ENCODE results near the gene SLC5A2.

Gene SLC5A2

DNA sequence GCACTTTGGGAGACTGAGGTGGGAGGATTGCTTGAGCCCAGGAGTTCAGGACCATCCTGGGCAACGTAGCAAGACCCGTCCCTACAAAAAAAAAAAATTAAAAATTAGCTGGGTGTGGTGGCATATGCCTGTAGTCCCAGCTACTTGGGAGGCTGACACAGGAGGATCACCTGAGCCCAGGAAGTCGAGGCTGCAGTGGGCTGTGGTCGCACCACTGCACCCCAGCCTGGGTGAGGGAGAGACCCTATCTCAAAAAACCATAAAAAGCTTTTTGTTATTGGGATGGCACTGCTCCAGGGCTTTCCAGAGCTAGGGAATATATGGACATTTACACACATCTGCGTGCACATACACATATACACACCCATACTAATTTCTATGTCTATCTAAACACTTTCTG, 31.7 kb upstream of the SLC5A2 start:
- no peak for ATAC-seq
- no peak for TF ChIP-seq GLIS3 (CRISPR knock-in tag; IDR thresholded peaks at IDR 0.05)
- no peak for TF ChIP-seq RARB (CRISPR knock-in tag; IDR thresholded peaks at IDR 0.05)
- no peak for TF ChIP-seq CSDC2 (CRISPR knock-in tag; IDR thresholded peaks at IDR 0.05)
- no peak for TF ChIP-seq PPARA (CRISPR knock-in tag; IDR thresholded peaks at IDR 0.05; ENCODE audit: borderline replicate concordance)
- no peak for TF ChIP-seq TCF4 (CRISPR knock-in tag; IDR thresholded peaks at IDR 0.05; ENCODE audit: borderline replicate concordance)
- TF ChIP-seq OSR1 (CRISPR knock-in tag; IDR thresholded peaks at IDR 0.05): no peak
- no peak for TF ChIP-seq ZFP3 (CRISPR knock-in tag; IDR thresholded peaks at IDR 0.05)
- TF ChIP-seq ZNF70 (CRISPR knock-in tag; IDR thresholded peaks at IDR 0.05): no peak
- TF ChIP-seq ESRRG (CRISPR knock-in tag; IDR thresholded peaks at IDR 0.05): no peak

DNA sequence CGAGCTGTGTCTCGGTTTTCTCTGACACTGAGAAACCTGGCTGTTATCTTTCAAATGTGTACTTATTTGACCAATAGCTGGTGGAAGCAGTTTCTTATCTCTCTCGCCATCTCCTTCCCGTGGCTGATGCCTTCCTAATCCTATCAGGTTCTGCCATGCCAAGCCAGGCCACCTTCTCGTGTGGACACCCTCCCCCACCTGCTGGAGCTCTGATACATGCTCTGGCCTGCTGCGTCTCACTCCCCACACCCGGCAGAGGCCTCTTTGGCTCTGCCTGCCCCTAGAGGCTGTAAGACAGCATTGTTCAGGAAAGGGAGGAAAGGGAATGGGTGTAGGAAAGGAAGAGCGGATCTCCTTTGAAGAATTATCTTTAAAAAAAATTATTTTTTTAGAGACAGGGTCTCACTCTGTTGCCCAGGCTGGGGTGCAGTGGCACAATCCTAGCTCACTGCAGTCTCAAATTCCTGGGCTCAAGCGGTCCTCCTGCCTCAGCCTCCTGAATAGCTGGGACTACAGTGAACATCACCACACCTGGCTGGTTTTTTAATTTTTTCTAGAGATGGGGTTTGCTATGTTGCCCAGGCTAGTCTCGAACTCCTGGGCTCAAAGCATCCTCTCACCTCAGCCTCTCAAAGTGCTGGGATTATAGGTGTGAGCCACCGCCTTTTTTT, 31.1 kb upstream of the SLC5A2 start:
- TF ChIP-seq GLIS3 (CRISPR knock-in tag; IDR thresholded peaks at IDR 0.05) (no peak), CSDC2 (CRISPR knock-in tag; IDR thresholded peaks at IDR 0.05) (no peak), ZNF70 (CRISPR knock-in tag; IDR thresholded peaks at IDR 0.05) (no peak), BACH2 (CRISPR knock-in tag; IDR thresholded peaks at IDR 0.05; ENCODE audit: borderline replicate concordance) (no peak), TOX (CRISPR knock-in tag; IDR thresholded peaks at IDR 0.05; ENCODE audit: borderline replicate concordance) (no peak), ISL1 (CRISPR knock-in tag; IDR thresholded peaks at IDR 0.05) (no peak)
- ATAC-seq: peak; percentile 95

DNA sequence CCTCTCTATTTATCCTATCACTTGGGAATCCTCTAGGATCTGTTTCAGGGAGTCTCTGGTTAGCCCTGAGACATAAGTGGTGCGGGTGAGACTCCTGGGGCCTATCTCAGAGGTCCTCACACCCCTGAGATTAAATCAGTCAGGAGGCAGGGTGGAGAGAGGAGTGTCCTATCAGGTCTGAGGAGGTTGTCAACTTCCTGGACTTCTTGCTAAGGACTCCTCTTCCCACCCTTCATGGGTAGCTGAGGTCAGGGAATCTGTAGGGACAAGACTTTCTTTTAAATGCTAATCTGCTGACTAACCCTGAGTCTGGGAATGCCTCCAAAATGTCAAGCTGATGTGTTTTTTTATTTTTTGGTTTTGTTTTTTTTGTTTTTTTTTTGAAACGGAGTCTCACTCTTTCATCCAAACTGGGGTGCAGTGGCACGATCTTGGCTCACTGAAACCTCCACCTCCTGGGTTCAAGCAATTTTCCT, 30.3 kb upstream of the SLC5A2 start:
- ATAC-seq: peak; percentile 78
- TF ChIP-seq ZFP30 (CRISPR knock-in tag; IDR thresholded peaks at IDR 0.05) (no peak), GLIS3 (CRISPR knock-in tag; IDR thresholded peaks at IDR 0.05) (no peak), BACH2 (CRISPR knock-in tag; IDR thresholded peaks at IDR 0.05; ENCODE audit: borderline replicate concordance) (no peak), ZFP3 (CRISPR knock-in tag; IDR thresholded peaks at IDR 0.05) (no peak), TOX (CRISPR knock-in tag; IDR thresholded peaks at IDR 0.05; ENCODE audit: borderline replicate concordance) (no peak), ZNF565 (CRISPR knock-in tag; conservative IDR thresholded peaks at IDR 0.05; ENCODE audit: low read depth) (no peak), OSR1 (CRISPR knock-in tag; IDR thresholded peaks at IDR 0.05) (no peak), ZNF70 (CRISPR knock-in tag; IDR thresholded peaks at IDR 0.05) (no peak), CSDC2 (CRISPR knock-in tag; IDR thresholded peaks at IDR 0.05) (no peak), PPARA (CRISPR knock-in tag; IDR thresholded peaks at IDR 0.05; ENCODE audit: borderline replicate concordance) (no peak), ARNTL (CRISPR knock-in tag; IDR thresholded peaks at IDR 0.05; ENCODE audit: borderline replicate concordance, low read depth) (no peak)
- TF ChIP-seq, protein P1, sequence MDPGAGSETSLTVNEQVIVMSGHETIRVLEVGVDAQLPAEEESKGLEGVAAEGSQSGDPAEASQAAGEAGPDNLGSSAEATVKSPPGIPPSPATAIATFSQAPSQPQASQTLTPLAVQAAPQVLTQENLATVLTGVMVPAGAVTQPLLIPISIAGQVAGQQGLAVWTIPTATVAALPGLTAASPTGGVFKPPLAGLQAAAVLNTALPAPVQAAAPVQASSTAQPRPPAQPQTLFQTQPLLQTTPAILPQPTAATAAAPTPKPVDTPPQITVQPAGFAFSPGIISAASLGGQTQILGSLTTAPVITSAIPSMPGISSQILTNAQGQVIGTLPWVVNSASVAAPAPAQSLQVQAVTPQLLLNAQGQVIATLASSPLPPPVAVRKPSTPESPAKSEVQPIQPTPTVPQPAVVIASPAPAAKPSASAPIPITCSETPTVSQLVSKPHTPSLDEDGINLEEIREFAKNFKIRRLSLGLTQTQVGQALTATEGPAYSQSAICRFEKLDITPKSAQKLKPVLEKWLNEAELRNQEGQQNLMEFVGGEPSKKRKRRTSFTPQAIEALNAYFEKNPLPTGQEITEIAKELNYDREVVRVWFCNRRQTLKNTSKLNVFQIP (CRISPR knock-in tag; IDR thresholded peaks at IDR 0.05; ENCODE audit: borderline replicate concordance, low read depth): no peak

DNA sequence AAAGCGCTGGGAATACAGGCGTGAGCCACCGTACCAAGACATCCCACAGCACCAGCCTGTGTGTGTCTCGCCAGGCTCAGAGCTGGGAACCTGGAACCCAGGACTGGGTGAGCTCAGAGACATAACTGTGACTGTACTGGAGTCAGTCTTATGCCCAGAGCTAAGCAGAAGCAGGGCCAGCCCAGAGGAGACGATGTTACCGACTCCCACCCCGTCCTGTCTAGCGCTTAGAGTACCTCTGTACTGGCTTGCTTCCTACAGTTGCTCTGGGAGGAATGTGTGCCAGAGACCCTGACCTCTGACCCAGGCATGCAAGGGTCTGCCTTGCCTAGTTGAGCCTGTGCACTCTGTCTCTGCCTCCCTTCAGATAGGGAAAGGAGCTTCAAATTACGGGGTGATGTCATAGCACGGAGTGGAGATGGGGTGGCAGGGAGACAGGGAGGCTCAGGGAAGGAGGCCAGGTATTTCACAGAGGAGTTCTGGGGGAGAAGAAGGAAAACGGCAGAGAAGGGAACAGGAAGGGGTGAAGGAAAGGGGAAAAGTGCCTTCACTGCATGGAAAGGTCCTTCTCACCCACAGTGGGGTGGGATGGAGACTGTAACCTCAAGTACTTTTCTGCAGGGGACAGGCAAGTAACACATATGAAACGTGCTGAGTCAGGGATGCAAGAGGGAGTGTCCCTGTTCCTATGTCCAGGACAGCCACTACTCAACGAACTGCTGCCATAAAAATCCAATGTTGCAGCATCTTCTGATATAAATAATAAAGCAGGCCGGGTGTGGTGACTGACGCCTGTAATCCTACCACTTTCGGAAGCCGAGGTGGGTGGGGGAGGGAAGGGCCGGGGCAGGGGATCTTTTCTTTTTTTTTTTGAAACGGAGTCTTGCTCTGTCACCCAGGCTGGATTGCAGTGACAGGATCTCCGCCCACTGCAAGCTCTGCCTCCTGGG, 29.4 kb upstream of the SLC5A2 start:
- peak; percentile 7 for ATAC-seq
- TF ChIP-seq ARNTL (CRISPR knock-in tag; IDR thresholded peaks at IDR 0.05; ENCODE audit: borderline replicate concordance, low read depth) (no peak), ZNF565 (CRISPR knock-in tag; conservative IDR thresholded peaks at IDR 0.05; ENCODE audit: low read depth) (no peak), PPARA (CRISPR knock-in tag; IDR thresholded peaks at IDR 0.05; ENCODE audit: borderline replicate concordance) (no peak), SNAI2 (CRISPR knock-in tag; IDR thresholded peaks at IDR 0.05) (no peak), ISL1 (CRISPR knock-in tag; IDR thresholded peaks at IDR 0.05) (no peak), TOX (CRISPR knock-in tag; IDR thresholded peaks at IDR 0.05; ENCODE audit: borderline replicate concordance) (no peak), ESRRG (CRISPR knock-in tag; IDR thresholded peaks at IDR 0.05) (no peak), GLIS3 (CRISPR knock-in tag; IDR thresholded peaks at IDR 0.05) (no peak), BACH2 (CRISPR knock-in tag; IDR thresholded peaks at IDR 0.05; ENCODE audit: borderline replicate concordance) (no peak), OSR1 (CRISPR knock-in tag; IDR thresholded peaks at IDR 0.05) (no peak), ZNF70 (CRISPR knock-in tag; IDR thresholded peaks at IDR 0.05) (no peak), CSDC2 (CRISPR knock-in tag; IDR thresholded peaks at IDR 0.05) (no peak)
- TF ChIP-seq, protein P2, sequence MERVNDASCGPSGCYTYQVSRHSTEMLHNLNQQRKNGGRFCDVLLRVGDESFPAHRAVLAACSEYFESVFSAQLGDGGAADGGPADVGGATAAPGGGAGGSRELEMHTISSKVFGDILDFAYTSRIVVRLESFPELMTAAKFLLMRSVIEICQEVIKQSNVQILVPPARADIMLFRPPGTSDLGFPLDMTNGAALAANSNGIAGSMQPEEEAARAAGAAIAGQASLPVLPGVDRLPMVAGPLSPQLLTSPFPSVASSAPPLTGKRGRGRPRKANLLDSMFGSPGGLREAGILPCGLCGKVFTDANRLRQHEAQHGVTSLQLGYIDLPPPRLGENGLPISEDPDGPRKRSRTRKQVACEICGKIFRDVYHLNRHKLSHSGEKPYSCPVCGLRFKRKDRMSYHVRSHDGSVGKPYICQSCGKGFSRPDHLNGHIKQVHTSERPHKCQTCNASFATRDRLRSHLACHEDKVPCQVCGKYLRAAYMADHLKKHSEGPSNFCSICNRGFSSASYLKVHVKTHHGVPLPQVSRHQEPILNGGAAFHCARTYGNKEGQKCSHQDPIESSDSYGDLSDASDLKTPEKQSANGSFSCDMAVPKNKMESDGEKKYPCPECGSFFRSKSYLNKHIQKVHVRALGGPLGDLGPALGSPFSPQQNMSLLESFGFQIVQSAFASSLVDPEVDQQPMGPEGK (CRISPR knock-in tag; IDR thresholded peaks at IDR 0.05; ENCODE audit: borderline replicate concordance): no peak
- TF ChIP-seq, protein P3, sequence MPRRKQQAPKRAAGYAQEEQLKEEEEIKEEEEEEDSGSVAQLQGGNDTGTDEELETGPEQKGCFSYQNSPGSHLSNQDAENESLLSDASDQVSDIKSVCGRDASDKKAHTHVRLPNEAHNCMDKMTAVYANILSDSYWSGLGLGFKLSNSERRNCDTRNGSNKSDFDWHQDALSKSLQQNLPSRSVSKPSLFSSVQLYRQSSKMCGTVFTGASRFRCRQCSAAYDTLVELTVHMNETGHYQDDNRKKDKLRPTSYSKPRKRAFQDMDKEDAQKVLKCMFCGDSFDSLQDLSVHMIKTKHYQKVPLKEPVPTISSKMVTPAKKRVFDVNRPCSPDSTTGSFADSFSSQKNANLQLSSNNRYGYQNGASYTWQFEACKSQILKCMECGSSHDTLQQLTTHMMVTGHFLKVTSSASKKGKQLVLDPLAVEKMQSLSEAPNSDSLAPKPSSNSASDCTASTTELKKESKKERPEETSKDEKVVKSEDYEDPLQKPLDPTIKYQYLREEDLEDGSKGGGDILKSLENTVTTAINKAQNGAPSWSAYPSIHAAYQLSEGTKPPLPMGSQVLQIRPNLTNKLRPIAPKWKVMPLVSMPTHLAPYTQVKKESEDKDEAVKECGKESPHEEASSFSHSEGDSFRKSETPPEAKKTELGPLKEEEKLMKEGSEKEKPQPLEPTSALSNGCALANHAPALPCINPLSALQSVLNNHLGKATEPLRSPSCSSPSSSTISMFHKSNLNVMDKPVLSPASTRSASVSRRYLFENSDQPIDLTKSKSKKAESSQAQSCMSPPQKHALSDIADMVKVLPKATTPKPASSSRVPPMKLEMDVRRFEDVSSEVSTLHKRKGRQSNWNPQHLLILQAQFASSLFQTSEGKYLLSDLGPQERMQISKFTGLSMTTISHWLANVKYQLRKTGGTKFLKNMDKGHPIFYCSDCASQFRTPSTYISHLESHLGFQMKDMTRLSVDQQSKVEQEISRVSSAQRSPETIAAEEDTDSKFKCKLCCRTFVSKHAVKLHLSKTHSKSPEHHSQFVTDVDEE (CRISPR knock-in tag; IDR thresholded peaks at IDR 0.05): no peak
- TF ChIP-seq, protein P4, sequence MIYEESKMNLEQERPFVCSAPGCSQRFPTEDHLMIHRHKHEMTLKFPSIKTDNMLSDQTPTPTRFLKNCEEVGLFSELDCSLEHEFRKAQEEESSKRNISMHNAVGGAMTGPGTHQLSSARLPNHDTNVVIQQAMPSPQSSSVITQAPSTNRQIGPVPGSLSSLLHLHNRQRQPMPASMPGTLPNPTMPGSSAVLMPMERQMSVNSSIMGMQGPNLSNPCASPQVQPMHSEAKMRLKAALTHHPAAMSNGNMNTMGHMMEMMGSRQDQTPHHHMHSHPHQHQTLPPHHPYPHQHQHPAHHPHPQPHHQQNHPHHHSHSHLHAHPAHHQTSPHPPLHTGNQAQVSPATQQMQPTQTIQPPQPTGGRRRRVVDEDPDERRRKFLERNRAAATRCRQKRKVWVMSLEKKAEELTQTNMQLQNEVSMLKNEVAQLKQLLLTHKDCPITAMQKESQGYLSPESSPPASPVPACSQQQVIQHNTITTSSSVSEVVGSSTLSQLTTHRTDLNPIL (CRISPR knock-in tag; IDR thresholded peaks at IDR 0.05; ENCODE audit: low read depth): no peak
- TF ChIP-seq, protein P5, sequence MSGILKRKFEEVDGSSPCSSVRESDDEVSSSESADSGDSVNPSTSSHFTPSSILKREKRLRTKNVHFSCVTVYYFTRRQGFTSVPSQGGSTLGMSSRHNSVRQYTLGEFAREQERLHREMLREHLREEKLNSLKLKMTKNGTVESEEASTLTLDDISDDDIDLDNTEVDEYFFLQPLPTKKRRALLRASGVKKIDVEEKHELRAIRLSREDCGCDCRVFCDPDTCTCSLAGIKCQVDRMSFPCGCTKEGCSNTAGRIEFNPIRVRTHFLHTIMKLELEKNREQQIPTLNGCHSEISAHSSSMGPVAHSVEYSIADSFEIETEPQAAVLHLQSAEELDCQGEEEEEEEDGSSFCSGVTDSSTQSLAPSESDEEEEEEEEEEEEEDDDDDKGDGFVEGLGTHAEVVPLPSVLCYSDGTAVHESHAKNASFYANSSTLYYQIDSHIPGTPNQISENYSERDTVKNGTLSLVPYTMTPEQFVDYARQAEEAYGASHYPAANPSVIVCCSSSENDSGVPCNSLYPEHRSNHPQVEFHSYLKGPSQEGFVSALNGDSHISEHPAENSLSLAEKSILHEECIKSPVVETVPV (CRISPR knock-in tag; IDR thresholded peaks at IDR 0.05): no peak

Measured in SK-N-SH treated with all-trans-retinoic acid at 6 μM for 48 hours (cell line).